ENCODE measurements around the gene ERGIC1.

The ERGIC1 gene

DNA sequence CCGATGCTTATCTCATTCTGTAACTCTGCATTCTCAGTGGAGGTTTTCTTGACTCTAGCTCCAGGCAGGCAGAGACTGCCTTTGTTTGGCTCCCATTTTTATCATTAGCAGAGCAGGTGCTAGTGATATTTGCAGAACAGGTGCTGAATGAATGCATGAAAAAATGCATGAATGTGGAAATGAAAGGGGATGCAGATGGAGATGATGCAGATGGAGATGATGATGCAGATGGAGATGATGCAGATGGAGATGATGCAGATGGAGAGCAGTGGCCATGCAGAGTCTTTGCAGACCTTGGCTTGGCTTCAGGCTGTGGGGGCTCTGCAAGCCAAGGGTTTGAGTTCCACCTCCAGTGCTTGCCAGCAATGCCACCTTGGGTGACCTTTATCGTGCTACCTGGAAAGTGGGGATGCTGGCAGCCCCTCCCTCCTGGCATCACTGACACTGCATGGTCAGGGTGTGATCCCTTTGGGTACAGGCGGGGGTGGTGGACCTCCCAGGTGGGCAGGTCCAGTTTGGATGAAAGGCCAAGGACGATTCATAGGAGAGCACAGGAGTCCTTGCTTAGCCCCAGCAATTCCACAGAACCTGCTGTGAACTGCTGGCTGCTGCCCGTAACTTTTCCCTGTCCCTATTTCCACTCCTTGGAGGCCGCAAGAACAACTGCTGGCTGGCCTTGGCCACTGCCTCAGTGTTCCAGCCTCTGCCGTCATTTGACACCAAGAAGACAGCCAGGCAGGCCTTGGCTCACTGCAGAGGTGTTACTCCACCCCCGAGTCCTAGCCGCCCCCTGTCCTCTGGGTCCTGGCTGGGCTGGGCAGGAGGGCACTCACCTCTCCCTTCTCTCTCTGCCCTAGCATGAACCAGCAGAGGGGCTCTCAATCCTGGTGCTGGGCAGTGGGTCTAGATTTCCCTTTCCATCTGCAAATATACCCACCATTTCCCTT, 33.0 kb downstream of the ERGIC1 start:
- no peak for DNase-seq

GRCh38 chr5:172867761-172868435, 33.8 kb downstream of the ERGIC1 start:
- DNase-seq: no peak

DNA sequence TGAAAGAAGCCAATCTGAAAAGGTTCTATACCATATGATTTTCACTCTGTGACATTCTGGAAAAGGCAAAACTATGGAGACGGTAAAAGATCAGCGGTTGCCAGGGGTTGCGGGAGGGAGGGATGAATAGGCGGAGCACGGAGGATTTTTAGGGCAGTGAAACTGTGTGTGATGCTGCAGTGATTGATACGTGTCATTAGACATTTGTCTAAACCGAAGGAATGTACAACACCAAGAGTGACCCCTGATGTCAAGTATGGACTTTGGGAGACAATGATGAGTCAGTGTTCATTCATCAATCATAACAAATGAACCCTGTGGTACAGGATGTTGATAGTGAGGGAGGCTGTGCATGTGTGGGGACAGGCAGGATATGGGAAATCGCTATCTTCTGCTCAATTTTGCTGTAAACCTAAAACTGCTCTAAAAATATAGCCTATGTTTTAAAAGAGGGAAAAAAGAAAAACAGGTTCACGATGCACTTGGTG, 34.4 kb downstream of the ERGIC1 start:
- no peak for DNase-seq

- DNase-seq: no peak
Measured at GRCh38 chr5:172868924-172869591, 35.0 kb downstream of the ERGIC1 start.

DNA sequence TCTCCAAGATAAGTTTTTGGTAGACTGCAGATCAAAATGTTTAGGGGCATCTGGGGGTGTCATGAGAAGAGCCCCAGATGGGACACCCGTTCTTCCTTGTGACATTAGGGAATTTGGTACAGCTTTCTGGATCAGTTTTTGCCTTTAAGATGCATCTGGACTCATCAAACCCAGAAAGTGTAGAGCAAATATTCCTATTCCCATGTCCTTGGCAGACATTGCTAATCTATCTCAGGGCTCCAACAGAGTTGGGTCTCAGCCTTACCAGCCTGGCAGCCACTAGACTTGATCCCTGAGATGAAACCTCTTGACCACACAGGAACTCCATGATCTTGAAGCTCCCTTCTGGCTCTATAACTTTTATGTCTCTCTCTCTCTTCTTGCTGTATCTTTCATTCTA, 35.6 kb downstream of the ERGIC1 start:
- no peak for DNase-seq

GRCh38 chr5:172870291-172870714, 36.3 kb downstream of the ERGIC1 start:
- no peak for DNase-seq

- DNase-seq: peak; percentile 37
Measured at GRCh38 chr5:172870715-172871461, 36.8 kb downstream of the ERGIC1 start.

- DNase-seq: no peak
Measured at GRCh38 chr5:172871536-172871935, 37.5 kb downstream of the ERGIC1 start.

DNA sequence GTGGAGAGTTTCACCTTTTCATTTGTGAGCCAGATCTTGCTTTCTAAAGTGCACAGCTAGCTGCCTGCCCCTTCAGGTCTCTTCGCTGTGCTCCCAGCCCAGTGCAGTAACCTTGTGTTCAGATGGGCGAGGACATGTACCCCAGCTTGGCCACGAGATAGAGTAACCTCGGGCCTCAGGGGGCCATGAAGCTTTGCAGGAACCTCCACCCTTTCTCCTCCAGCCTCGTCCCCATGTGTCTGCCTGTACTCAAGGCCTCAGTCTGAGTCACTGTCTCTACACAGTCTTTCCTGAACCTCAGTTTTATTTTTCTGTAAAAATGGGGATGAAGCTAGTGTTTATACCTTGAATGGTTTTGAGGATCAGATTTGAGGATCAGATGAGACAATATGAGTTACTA, 37.9 kb downstream of the ERGIC1 start:
- no peak for DNase-seq

DNA sequence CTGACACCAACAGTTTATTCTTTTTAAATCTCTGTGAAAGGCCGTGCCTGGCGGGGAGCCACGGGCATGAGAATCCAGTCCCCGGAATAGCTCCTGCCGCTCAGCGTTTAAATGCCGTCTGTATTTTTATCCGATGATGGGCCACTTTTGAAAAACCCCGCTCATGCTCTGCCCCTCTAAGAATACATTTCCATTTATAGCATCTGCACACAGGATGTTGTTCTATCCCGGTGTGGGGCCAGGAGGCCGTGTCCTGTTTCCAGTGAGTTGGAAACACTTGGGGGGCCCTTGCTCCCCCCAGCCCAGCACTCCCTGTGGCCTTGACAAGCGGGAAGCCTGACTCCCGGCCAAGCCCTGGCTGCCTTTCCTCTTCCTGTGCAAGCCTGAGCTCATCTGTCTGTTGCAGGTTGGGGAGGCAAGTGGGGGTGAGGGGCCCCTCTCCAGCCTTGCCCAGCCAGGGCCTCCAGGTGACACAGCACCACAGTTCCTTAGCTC, 39.0 kb downstream of the ERGIC1 start:
- no peak for DNase-seq

DNA sequence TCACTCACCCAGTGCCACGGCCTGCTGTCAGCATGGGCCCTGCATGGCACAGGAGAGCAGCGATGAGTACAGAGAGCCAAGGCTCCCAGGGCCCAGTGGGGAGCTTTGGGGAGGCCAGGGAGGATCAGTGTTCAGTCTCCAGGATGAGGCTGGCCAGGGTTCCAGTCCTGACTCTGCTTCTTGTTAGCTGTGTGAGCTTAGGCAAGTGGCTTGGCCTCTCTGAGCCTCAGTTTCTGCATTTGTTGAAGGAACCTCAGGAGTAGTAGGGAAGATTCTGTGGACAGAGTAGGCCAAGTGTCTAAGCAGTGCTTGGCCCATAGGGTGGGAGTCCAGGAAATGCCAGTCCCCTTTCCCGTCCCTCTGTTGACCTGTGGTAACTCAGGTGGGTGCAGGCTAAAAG, 39.5 kb downstream of the ERGIC1 start:
- DNase-seq: no peak

GRCh38 chr5:172874647-172875504, 40.8 kb downstream of the ERGIC1 start:
- no peak for DNase-seq

DNA sequence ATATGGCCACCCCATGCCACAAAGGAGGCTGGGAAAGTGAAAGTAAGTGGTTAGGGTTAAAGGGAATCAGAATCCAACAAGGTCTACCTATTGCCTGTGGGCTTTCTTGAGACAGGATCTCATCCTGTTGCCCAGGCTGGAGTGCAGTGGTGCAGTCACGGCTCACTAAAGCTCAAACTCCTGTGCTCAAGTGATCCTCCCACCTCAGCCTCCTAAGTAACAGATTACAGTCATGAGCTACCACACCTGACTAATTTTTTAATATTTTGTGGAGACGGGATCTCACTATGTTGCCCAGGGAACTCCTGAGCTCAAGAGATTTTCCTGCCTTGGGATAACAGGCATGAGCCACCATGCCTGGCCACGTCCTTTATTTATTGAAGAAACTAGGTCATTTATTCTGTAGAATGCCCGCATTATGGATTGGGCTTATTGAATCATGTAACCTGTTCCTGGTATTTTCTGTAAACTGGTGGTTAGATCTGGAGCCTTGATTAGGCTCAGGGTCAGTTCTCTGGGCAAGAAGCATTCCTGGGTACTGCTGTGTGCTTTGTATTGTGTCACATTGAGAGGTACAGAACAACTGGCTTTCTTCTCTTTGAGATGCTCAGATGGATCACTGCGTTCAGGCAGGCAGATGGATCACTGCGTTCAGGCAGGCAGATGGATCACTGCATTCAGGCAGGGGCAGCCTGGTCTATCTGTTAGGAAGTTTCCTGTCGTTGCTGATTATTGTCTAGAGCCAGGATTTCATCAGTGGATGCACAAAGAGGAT, 41.6 kb downstream of the ERGIC1 start:
- peak; percentile 4 for DNase-seq

- DNase-seq: no peak
Measured at GRCh38 chr5:172876578-172876977, 42.5 kb downstream of the ERGIC1 start.

- no peak for DNase-seq
Measured at GRCh38 chr5:172877466-172878260, 43.6 kb downstream of the ERGIC1 start.

- no peak for DNase-seq
Measured at GRCh38 chr5:172878585-172878932, 44.5 kb downstream of the ERGIC1 start.

DNA sequence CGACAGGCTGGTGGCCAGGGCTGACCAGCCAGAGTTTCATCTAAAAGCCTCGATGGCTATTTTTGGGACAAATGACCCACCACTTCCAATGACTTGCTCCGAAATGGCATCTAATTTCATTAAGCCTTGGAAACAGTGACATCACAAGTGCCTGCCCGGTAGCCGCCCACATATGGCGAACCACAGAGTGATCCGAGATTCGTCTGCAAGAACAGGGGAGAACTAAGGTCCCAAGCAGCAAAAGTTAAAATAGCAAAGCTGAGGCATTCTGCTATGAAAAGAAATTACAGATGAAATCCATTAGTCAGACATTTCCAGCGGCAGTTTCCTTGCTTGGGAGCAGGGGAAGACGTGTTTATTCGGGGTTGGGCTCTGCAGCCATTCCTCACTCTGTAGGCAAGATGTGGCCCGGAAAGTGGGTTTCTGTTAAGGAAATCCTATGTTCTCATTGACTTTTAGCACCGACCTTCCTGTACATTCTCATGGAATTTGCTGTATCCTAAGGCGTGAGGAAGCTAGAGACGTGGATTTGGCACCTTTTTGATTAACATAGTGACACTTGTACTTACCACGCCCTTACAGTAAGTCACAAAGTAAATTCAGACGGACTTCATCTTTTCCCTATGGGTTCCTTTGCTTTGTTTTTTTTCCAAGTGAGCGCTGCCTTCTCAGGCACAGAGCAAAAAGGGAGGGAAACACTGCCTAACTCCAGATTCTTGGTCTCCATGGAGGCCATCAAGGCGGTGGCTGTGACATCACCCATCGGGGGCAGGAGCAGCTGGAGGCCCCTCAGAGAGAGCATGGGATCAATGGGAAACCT, 45.1 kb downstream of the ERGIC1 start:
- no peak for DNase-seq

- DNase-seq: no peak
Measured at GRCh38 chr5:172881691-172882370, 47.8 kb downstream of the ERGIC1 start.

All from DMS79 (cell line).